HL-60/S4 treated with retinoic acid at 250 ng/mL for 4 days and 3 days (cell line): ENCODE data around the gene EIF4E2.

ENCODE experiments used
- in situ Hi-C: fragments of 300-500 bp; cut with MboI; formaldehyde crosslinking; loops from 2 replicates; pipeline ENCODE4 v1.7.0; 2022; ENCODE audit warnings: low sequenced_read_pairs

Gene EIF4E2

GRCh38 chr2:232592772-232593395 lies 42.4 kb downstream of the EIF4E2 start:
- in situ Hi-C loops: no loop called here

- in situ Hi-C loops: no loop called here
These were observed 43.5 kb downstream of the EIF4E2 start for GRCh38 chr2:232593982-232594381.

GRCh38 chr2:232597362-232598079 lies 47.0 kb downstream of the EIF4E2 start:
- in situ Hi-C loops: no loop called here

GRCh38 chr2:232598293-232598692 lies 47.8 kb downstream of the EIF4E2 start:
- in situ Hi-C loops: no loop called here

- in situ Hi-C loops: no loop called here
These were observed 49.7 kb downstream of the EIF4E2 start for GRCh38 chr2:232600053-232600773.

- in situ Hi-C loops: no loop called here
These were observed 52.8 kb downstream of the EIF4E2 start for GRCh38 chr2:232603283-232603682.

- in situ Hi-C loops: no loop called here
These were observed 54.0 kb downstream of the EIF4E2 start for GRCh38 chr2:232604535-232604934.

- in situ Hi-C loops: no loop called here
These were observed 56.5 kb downstream of the EIF4E2 start for GRCh38 chr2:232607011-232607410.

- in situ Hi-C loops: no loop called here
These were observed 59.1 kb downstream of the EIF4E2 start for GRCh38 chr2:232609607-232610006.

- in situ Hi-C loops: no loop called here
These were observed 59.6 kb downstream of the EIF4E2 start for GRCh38 chr2:232610081-232610480.

GRCh38 chr2:232611061-232611460 lies 60.6 kb downstream of the EIF4E2 start:
- in situ Hi-C loops: no loop called here

GRCh38 chr2:232611559-232612218 lies 61.2 kb downstream of the EIF4E2 start:
- in situ Hi-C loops: no loop called here

- in situ Hi-C loops: no loop called here
These were observed 63.1 kb downstream of the EIF4E2 start for GRCh38 chr2:232613538-232614134.

GRCh38 chr2:232615339-232615738 lies 64.8 kb downstream of the EIF4E2 start:
- in situ Hi-C loops: no loop called here
